WTC11 (cell line): Measurements from ENCODE around the gene MLST8. TPM values are rescaled to one million over a fixed set of nuclear protein-coding genes. Genes with fewer than 3 reads are reported as not detected.

Experiments
- ATAC-seq: fragments of 200-7000 bp; cut with Tn5 transposase; 2 replicates; pipeline ENCODE4 v1.10.0; 2021; ENCODE audit warnings: mild to moderate bottlenecking, moderate library complexity
- CTCF ChIA-PET: fragments of 300-600 bp; sonication (Branson Sonifier 250); formaldehyde crosslinking; loops from one replicate; lab custom pipeline; 2021; ENCODE audit warnings: antibody characterized with exemption; lab: Charles Lee
- POLR2A ChIA-PET: fragments of 350-600 bp; sonication (Branson Sonifier 250); formaldehyde crosslinking; loops from one replicate; lab custom pipeline; 2021; ENCODE audit warnings: antibody characterized with exemption; lab: Charles Lee
- DNase-seq: peaks from one replicate; pipeline ENCODE4 v3.0.0; 2021; ENCODE audit warnings: low spot score
- H3K27ac Mint-ChIP-seq: 2 replicates; pipeline ENCODE4 v1.8.0; 2021; ENCODE audit warnings: mixed read lengths
- H3K27me3 Mint-ChIP-seq: 2 replicates; pipeline ENCODE4 v1.8.0; 2021; ENCODE audit warnings: low read depth, mild to moderate bottlenecking, moderate library complexity, mixed read lengths
- H3K36me3 Mint-ChIP-seq: 2 replicates; pipeline ENCODE4 v1.8.0; 2021; ENCODE audit warnings: mixed read lengths
- H3K4me1 Mint-ChIP-seq: 2 replicates; pipeline ENCODE4 v1.8.0; 2022; ENCODE audit warnings: mixed read lengths
- H3K4me3 Mint-ChIP-seq: 2 replicates; pipeline ENCODE4 v1.8.0; 2021; ENCODE audit warnings: mild to moderate bottlenecking, moderate library complexity, mixed read lengths
- H3K9me3 Mint-ChIP-seq: 2 replicates; pipeline ENCODE4 v1.8.0; 2021; ENCODE audit warnings: mixed read lengths
- ATF1 ChIP-seq: sonication (generic); formaldehyde crosslinking; IDR thresholded peaks from 2 replicates; pipeline ENCODE4 v1.8.1; 2023; ENCODE audit warnings: mild to moderate bottlenecking, moderate library complexity, missing genetic modification reagents
- CREB1 ChIP-seq: sonication (generic); formaldehyde crosslinking; IDR thresholded peaks from 2 replicates; pipeline ENCODE4 v1.8.0; 2023; ENCODE audit warnings: mild to moderate bottlenecking, missing genetic modification reagents
- ELF4 ChIP-seq: sonication (generic); formaldehyde crosslinking; IDR thresholded peaks from 2 replicates; pipeline ENCODE4 v1.8.1; 2022; ENCODE audit warnings: low read depth, mild to moderate bottlenecking, moderate library complexity, missing genetic modification reagents
- FOXK1 ChIP-seq: sonication (generic); formaldehyde crosslinking; IDR thresholded peaks from 2 replicates; pipeline ENCODE4 v1.8.0; 2022; ENCODE audit warnings: mild to moderate bottlenecking, moderate library complexity, missing genetic modification reagents
- GRHL2 ChIP-seq: fragments of 250-450 bp; sonication (Bioruptor Pico); IDR thresholded peaks from 2 replicates; pipeline ENCODE4 v1.8.0; 2022; ENCODE audit warnings: mild to moderate bottlenecking, moderate library complexity; ENCODE audit not compliant: insufficient replicate concordance, severe bottlenecking
- NR3C1 ChIP-seq: sonication (generic); formaldehyde crosslinking; conservative IDR thresholded peaks from 2 replicates; pipeline ENCODE4 v1.8.1; 2023; ENCODE audit warnings: low read depth, mild to moderate bottlenecking, missing genetic modification reagents
- SMAD3 ChIP-seq: sonication (generic); formaldehyde crosslinking; IDR thresholded peaks from 2 replicates; pipeline ENCODE4 v1.8.0; 2022; ENCODE audit warnings: missing genetic modification reagents, mild to moderate bottlenecking, borderline replicate concordance
- SOX15 ChIP-seq: fragments of 250-450 bp; sonication (Bioruptor Pico); IDR thresholded peaks from 2 replicates; pipeline ENCODE4 v1.9.0; 2021; ENCODE audit warnings: mild to moderate bottlenecking
- TEAD1 ChIP-seq: sonication (generic); formaldehyde crosslinking; IDR thresholded peaks from 2 replicates; pipeline ENCODE4 v1.8.0; 2022; ENCODE audit warnings: mild to moderate bottlenecking, missing genetic modification reagents
- ZNF121 ChIP-seq: sonication (generic); formaldehyde crosslinking; IDR thresholded peaks from 2 replicates; pipeline ENCODE4 v1.8.0; 2023; ENCODE audit warnings: missing genetic modification reagents
- ZNF416 ChIP-seq: fragments of 250-450 bp; sonication (Bioruptor Pico); IDR thresholded peaks from 2 replicates; pipeline ENCODE4 v1.9.0; 2021; ENCODE audit warnings: mild to moderate bottlenecking, inconsistent platforms
- total RNA-seq: library from RNA; stranded (reverse); gene quantifications from 3 replicates; pipeline ENCODE4 v1.2.3, GENCODE V29; 2021
- TF ChIP-seq, protein P1 (sequence below): fragments of 250-450 bp; sonication (Bioruptor Pico); IDR thresholded peaks from 2 replicates; pipeline ENCODE4 v2.1.2; 2022; ENCODE audit warnings: mild to moderate bottlenecking, moderate library complexity
- TF ChIP-seq, protein P2 (sequence below): sonication (generic); formaldehyde crosslinking; conservative IDR thresholded peaks from 2 replicates; pipeline ENCODE4 v1.8.1; 2023; ENCODE audit warnings: mild to moderate bottlenecking, low read depth, missing genetic modification reagents, moderate library complexity
- TF ChIP-seq, protein P3 (sequence below): sonication (generic); formaldehyde crosslinking; IDR thresholded peaks from 2 replicates; pipeline ENCODE4 v1.8.1; 2023; ENCODE audit warnings: mild to moderate bottlenecking, missing genetic modification reagents, moderate library complexity
- TF ChIP-seq, protein P4 (sequence below): sonication (generic); formaldehyde crosslinking; IDR thresholded peaks from 2 replicates; pipeline ENCODE4 v1.8.0; 2022; ENCODE audit warnings: mild to moderate bottlenecking, missing genetic modification reagents
- TF ChIP-seq, protein P5 (sequence below): sonication (generic); formaldehyde crosslinking; IDR thresholded peaks from 2 replicates; pipeline ENCODE4 v1.8.1; 2023; ENCODE audit warnings: mild to moderate bottlenecking, missing genetic modification reagents, borderline replicate concordance
- TF ChIP-seq, protein P6 (sequence below): fragments of 250-450 bp; sonication (Bioruptor Pico); conservative IDR thresholded peaks from 2 replicates; pipeline ENCODE4 v1.9.0; 2021; ENCODE audit warnings: mild to moderate bottlenecking

Gene MLST8
- total RNA-seq, 1 experiment from 2014 or later = 71.6 TPM

DNA sequence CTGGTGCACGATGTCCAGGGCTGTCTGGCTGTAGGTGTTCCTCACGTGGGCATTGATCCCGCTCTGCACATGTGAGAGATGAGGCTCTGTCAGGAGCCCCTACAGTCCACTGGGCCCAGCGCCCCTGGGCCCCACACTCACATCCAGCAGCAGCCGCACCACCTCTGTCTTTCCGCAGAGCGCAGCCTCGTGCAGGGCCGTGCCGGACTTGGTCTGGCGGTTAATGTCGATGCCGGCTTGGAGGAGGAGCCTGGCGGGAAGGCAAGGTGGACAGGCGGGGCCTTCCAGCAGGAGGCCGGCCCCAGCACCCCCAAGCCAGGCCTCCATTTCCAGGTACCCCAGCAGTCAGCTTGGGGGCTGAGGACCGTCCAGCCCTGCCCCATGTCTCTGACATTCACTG, 18.0 kb upstream of the MLST8 start (continued):
- TF ChIP-seq CREB1 = no peak

DNA sequence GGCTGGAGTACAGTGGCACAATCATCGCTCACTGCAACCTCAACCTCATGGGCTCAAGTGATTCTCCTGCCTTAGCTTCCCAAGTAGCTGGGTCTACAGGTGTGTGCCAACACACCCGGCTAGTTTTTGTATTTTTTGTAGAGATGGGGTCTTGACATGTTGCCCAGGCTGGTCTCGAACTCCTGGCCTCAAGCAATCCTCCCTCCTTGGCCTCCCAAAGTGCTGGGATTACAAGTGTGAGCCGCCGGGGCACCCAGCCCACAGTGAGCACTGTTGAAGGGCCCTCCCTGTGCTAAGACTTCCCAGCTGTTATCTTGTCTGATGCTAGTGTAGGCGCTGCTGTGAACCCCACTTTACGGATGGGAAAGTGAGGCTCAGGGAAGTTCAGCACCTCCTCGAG, 16.9 kb upstream of the MLST8 start:
- Mint-ChIP-seq H3K27me3 (no peaks in the 10 kb centered on the region; the same call in 1 of the 2 replicates), H3K9me3 (no peaks in the 10 kb centered on the region), H3K4me1 (no peaks in the 10 kb centered on the region), H3K27ac (no peak overlapping the region), H3K4me3 (no peak overlapping the region), H3K36me3 (no peaks in the 10 kb centered on the region)
- no peak for DNase-seq
- no peak for TF ChIP-seq TEAD1 (CRISPR knock-in tag)
- no peak for TF ChIP-seq ZNF121 (CRISPR knock-in tag)
- TF ChIP-seq, protein P1, sequence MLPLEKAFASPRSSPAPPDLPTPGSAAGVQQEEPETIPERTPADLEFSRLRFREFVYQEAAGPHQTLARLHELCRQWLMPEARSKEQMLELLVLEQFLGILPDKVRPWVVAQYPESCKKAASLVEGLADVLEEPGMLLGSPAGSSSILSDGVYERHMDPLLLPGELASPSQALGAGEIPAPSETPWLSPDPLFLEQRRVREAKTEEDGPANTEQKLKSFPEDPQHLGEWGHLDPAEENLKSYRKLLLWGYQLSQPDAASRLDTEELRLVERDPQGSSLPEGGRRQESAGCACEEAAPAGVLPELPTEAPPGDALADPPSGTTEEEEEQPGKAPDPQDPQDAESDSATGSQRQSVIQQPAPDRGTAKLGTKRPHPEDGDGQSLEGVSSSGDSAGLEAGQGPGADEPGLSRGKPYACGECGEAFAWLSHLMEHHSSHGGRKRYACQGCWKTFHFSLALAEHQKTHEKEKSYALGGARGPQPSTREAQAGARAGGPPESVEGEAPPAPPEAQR (CRISPR knock-in tag) = no peak
- TF ChIP-seq ATF1 = no peak
- no peak for TF ChIP-seq ELF4 (CRISPR knock-in tag)
- TF ChIP-seq NR3C1 = no peak
- TF ChIP-seq, protein P2, sequence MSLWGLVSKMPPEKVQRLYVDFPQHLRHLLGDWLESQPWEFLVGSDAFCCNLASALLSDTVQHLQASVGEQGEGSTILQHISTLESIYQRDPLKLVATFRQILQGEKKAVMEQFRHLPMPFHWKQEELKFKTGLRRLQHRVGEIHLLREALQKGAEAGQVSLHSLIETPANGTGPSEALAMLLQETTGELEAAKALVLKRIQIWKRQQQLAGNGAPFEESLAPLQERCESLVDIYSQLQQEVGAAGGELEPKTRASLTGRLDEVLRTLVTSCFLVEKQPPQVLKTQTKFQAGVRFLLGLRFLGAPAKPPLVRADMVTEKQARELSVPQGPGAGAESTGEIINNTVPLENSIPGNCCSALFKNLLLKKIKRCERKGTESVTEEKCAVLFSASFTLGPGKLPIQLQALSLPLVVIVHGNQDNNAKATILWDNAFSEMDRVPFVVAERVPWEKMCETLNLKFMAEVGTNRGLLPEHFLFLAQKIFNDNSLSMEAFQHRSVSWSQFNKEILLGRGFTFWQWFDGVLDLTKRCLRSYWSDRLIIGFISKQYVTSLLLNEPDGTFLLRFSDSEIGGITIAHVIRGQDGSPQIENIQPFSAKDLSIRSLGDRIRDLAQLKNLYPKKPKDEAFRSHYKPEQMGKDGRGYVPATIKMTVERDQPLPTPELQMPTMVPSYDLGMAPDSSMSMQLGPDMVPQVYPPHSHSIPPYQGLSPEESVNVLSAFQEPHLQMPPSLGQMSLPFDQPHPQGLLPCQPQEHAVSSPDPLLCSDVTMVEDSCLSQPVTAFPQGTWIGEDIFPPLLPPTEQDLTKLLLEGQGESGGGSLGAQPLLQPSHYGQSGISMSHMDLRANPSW = no peak
- TF ChIP-seq, protein P3, sequence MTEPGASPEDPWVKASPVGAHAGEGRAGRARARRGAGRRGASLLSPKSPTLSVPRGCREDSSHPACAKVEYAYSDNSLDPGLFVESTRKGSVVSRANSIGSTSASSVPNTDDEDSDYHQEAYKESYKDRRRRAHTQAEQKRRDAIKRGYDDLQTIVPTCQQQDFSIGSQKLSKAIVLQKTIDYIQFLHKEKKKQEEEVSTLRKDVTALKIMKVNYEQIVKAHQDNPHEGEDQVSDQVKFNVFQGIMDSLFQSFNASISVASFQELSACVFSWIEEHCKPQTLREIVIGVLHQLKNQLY (CRISPR knock-in tag) = no peak
- no peak for TF ChIP-seq SOX15 (CRISPR knock-in tag)
- TF ChIP-seq, protein P4, sequence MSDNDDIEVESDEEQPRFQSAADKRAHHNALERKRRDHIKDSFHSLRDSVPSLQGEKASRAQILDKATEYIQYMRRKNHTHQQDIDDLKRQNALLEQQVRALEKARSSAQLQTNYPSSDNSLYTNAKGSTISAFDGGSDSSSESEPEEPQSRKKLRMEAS (CRISPR knock-in tag) = no peak
- TF ChIP-seq FOXK1 = no peak
- TF ChIP-seq, protein P5, sequence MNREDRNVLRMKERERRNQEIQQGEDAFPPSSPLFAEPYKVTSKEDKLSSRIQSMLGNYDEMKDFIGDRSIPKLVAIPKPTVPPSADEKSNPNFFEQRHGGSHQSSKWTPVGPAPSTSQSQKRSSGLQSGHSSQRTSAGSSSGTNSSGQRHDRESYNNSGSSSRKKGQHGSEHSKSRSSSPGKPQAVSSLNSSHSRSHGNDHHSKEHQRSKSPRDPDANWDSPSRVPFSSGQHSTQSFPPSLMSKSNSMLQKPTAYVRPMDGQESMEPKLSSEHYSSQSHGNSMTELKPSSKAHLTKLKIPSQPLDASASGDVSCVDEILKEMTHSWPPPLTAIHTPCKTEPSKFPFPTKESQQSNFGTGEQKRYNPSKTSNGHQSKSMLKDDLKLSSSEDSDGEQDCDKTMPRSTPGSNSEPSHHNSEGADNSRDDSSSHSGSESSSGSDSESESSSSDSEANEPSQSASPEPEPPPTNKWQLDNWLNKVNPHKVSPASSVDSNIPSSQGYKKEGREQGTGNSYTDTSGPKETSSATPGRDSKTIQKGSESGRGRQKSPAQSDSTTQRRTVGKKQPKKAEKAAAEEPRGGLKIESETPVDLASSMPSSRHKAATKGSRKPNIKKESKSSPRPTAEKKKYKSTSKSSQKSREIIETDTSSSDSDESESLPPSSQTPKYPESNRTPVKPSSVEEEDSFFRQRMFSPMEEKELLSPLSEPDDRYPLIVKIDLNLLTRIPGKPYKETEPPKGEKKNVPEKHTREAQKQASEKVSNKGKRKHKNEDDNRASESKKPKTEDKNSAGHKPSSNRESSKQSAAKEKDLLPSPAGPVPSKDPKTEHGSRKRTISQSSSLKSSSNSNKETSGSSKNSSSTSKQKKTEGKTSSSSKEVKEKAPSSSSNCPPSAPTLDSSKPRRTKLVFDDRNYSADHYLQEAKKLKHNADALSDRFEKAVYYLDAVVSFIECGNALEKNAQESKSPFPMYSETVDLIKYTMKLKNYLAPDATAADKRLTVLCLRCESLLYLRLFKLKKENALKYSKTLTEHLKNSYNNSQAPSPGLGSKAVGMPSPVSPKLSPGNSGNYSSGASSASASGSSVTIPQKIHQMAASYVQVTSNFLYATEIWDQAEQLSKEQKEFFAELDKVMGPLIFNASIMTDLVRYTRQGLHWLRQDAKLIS (CRISPR knock-in tag) = no peak
- TF ChIP-seq GRHL2 (CRISPR knock-in tag) = no peak
- TF ChIP-seq, protein P6, sequence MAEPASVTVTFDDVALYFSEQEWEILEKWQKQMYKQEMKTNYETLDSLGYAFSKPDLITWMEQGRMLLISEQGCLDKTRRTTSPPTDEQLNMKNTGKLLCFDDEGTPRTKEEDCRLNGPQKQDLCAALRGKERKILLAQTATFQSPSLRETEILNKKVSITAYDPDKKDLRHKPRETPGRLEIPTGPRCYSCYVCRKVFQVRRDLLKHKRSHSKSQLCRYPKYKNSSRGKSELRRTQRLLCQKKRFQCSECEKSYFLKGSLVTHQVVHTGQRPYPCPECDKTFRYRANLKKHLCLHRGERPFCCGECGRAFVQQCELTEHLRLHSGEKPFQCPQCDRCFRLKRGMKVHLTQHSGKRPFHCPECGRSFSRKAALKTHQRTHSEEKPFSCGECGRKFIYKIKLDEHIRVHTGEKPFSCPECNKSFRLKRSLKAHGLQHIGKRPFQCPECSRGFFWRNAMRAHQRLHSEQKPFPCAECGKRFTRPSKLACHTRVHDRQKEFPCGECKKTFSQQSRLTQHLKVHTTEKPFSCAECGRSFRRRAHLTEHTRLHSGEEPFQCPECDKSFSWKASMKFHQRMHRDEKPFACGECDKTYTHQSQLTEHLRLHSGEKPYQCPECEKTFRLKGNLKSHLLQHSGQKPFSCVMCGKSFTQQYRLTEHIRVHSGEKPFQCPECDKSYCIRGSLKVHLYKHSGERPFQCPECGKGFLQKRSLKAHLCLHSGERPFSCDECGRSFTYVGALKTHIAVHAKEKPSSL (CRISPR knock-in tag) = no peak
- TF ChIP-seq ZNF416 (CRISPR knock-in tag) = no peak
- TF ChIP-seq SMAD3 (CRISPR knock-in tag) = no peak
- CTCF ChIA-PET = interaction anchor here (1.1 kb wide), 2 partner anchors 185 to 313 kb away, joined by 3 to 4 read pairs; no protein-coding TSS in a partner anchor
- POLR2A ChIA-PET = no interaction called here
- no peak for ATAC-seq
